B cell (primary cell): Measurements from ENCODE around the gene HCRTR2. TPM values are rescaled to one million over a fixed set of nuclear protein-coding genes. Genes with fewer than 3 reads are reported as not detected.

Experiments used
- ATAC-seq: fragments of 200-7000 bp; cut with Tn5 transposase; one replicate; pipeline ENCODE4 v1.10.0; 2021; ENCODE audit warnings: low read depth, mild to moderate bottlenecking, moderate number of reproducible peaks, moderate library complexity
- CTCF ChIA-PET: fragments of 350-600 bp; sonication (Branson Sonifier 250); formaldehyde crosslinking; loops from one replicate; lab custom pipeline; 2021; ENCODE audit warnings: antibody characterized with exemption, inconsistent platforms; lab: Charles Lee
- POLR2A ChIA-PET: fragments of 350-600 bp; sonication (Branson Sonifier 250); formaldehyde crosslinking; loops from one replicate; lab custom pipeline; 2021; ENCODE audit warnings: antibody characterized with exemption; lab: Charles Lee
- DNase-seq: peaks from one replicate; pipeline ENCODE4 v3.0.0; 2013
- H2AFZ ChIP-seq: 2 replicates; pipeline ENCODE4 v1.6.1; 2012; ENCODE audit warnings: mild to moderate bottlenecking, low read depth, low read length; ENCODE audit not compliant: insufficient read depth, poor library complexity, severe bottlenecking
- H3K27ac ChIP-seq, 2 donors: 1 replicate in 1 of 2; 2 replicates in 1 of 2; pipeline ENCODE4 v1.5.1; 2012 to 2013; ENCODE audit warnings: low read length in 2 of 2, mild to moderate bottlenecking in 2 of 2, moderate library complexity in 1 of 2
- H3K27me3 ChIP-seq, 4 experiments: fragments of 200-600 bp in 1 of 4; sonication (generic) in 1 of 4; replicated peaks in 1 of 4; 1 replicate in 2 of 4; 2 replicates in 2 of 4; pipeline versions ENCODE4 v1.6.1 to v1.7.0; 2013 to 2016; ENCODE audit warnings: low read length in 3 of 4, mild to moderate bottlenecking in 2 of 4, mixed read lengths in 1 of 4, moderate library complexity in 1 of 4; ENCODE audit not compliant: insufficient read depth in 4 of 4, control insufficient read depth in 3 of 4; ENCODE audit errors: control extremely low read depth in 1 of 4
- H3K36me3 ChIP-seq, 2 experiments: replicated peaks in 1 of 2; 1 replicate in 1 of 2; 2 replicates in 1 of 2; pipeline versions ENCODE4 v1.6.1 to v1.7.1; 2013; ENCODE audit warnings: low read length in 1 of 2; ENCODE audit not compliant: insufficient read depth in 2 of 2, control insufficient read depth in 1 of 2; ENCODE audit errors: control extremely low read depth in 1 of 2, extremely low read depth in 1 of 2
- H3K4me1 ChIP-seq, 2 donors: fragments of 200-600 bp in 1 of 2; sonication (generic) in 1 of 2; 1 replicate in 1 of 2; 2 replicates in 1 of 2; pipeline versions ENCODE4 v1.5.1 to v1.6.1; 2013 to 2017; ENCODE audit warnings: low read length in 2 of 2; ENCODE audit not compliant: control insufficient read depth in 2 of 2, insufficient read depth in 2 of 2
- H3K4me2 ChIP-seq: replicated peaks from 2 replicates; pipeline ENCODE3; 2012; ENCODE audit warnings: mild to moderate bottlenecking, low read depth, low read length; ENCODE audit not compliant: poor library complexity, severe bottlenecking
- H3K4me3 ChIP-seq, 5 experiments: fragments of 200-600 bp in 1 of 5; sonication (generic) in 1 of 5; 1 replicate in 3 of 5; 2 replicates in 2 of 5; pipeline versions ENCODE4 v1.5.1 to v1.7.0; 2011 to 2016; ENCODE audit warnings: low read length in 4 of 5, mild to moderate bottlenecking in 4 of 5, low read depth in 2 of 5, control low read depth in 1 of 5, moderate library complexity in 1 of 5; ENCODE audit not compliant: insufficient read depth in 1 of 5; ENCODE audit errors: control extremely low read depth in 1 of 5, extremely low read depth in 1 of 5
- H3K79me2 ChIP-seq: fragments of 200-600 bp; sonication (generic); one replicate; pipeline ENCODE4 v1.6.0; 2016; ENCODE audit warnings: low read length; ENCODE audit not compliant: control insufficient read depth, insufficient read depth
- H3K9ac ChIP-seq: fragments of 200-600 bp; sonication (generic); 2 replicates; pipeline ENCODE4 v1.6.1; 2017; ENCODE audit warnings: mild to moderate bottlenecking, low read length, moderate library complexity
- H3K9me3 ChIP-seq, 3 donors: one replicate each; pipeline versions ENCODE4 v1.6.1 to v1.7.1; 2013; ENCODE audit warnings: low read length in 2 of 3; ENCODE audit not compliant: control insufficient read depth in 2 of 3, insufficient read depth in 1 of 3; ENCODE audit errors: control extremely low read depth in 1 of 3
- H4K20me1 ChIP-seq: 2 replicates; pipeline ENCODE4 v1.6.0; 2012; ENCODE audit warnings: mild to moderate bottlenecking, low read length; ENCODE audit not compliant: insufficient read depth, control insufficient read depth, poor library complexity, severe bottlenecking
- H3K27ac Mint-ChIP-seq: one replicate; pipeline ENCODE4 v1.8.0; 2021; ENCODE audit warnings: mixed read lengths
- H3K27me3 Mint-ChIP-seq: one replicate; pipeline ENCODE4 v1.8.0; 2021; ENCODE audit warnings: mixed read lengths
- H3K4me1 Mint-ChIP-seq: one replicate; pipeline ENCODE4 v1.8.0; 2021; ENCODE audit warnings: mixed read lengths
- H3K4me3 Mint-ChIP-seq: one replicate; pipeline ENCODE4 v1.8.0; 2021; ENCODE audit warnings: mixed read lengths
- H3K9me3 Mint-ChIP-seq: one replicate; pipeline ENCODE4 v1.8.0; 2022; ENCODE audit warnings: mixed read lengths; ENCODE audit not compliant: insufficient read depth
- CTCF ChIP-seq: fragments of 200-600 bp; IDR thresholded peaks from one replicate; pipeline ENCODE4 v1.8.0; 2022; ENCODE audit warnings: antibody characterized with exemption, mild to moderate bottlenecking
- EZH2 ChIP-seq: IDR thresholded peaks from 2 replicates; pipeline ENCODE4 v1.6.1; 2012; ENCODE audit warnings: borderline replicate concordance, low read depth, mild to moderate bottlenecking, moderate library complexity, low read length; ENCODE audit not compliant: insufficient read depth, poor library complexity, severe bottlenecking
- WGBS: methylation state at CpG from one replicate; pipeline ENCODE4 v1.1.5; 2013; ENCODE audit warnings: missing lambda C conversion rate; ENCODE audit not compliant: insufficient coverage; 5-methylcytosine and 5-hydroxymethylcytosine counted together
- intact Hi-C: fragments of 100-400 bp; cut with micrococcal nuclease; formaldehyde crosslinking; loops from one replicate; pipeline ENCODE4 v1.10.0; 2022
- polyA plus RNA-seq: library from polyadenylated mRNA; depleted of rRNA; stranded (reverse); fragments of >200 nt; gene quantifications from 2 replicates; pipeline ENCODE4 v1.2.3, GENCODE V29; 2012
- total RNA-seq, 2 donors: library from RNA; stranded (reverse); fragments of 120-200 nt in 1 of 2; gene quantifications; 1 replicate in 1 of 2; 2 replicates in 1 of 2; pipeline versions ENCODE4 v1.2.3 to v1.2.4, GENCODE V29; 2013 to 2022

The HCRTR2 gene
- total and polyA plus RNA-seq, 2 donors (not counting 1 experiment from before 2014, with no cell fraction given): not detected

- no peak overlapping the region for H3K27ac Mint-ChIP-seq
- Histone ChIP-seq H3K4me3 (no peak overlapping the region), H3K36me3 (no peaks in the 10 kb centered on the region), H3K79me2 (no peaks in the 10 kb centered on the region), H3K9ac (no peak overlapping the region), H3K27me3 (peaks cover 0 to 2% (median 0%) of the 10 kb centered on the region in 4 experiments), H3K27ac (no peak overlapping the region), H3K4me1 (no peaks in the 10 kb centered on the region), H2AFZ (no peak overlapping the region), H3K4me2 (no peak overlapping the region), H4K20me1 (no peaks in the 10 kb centered on the region), H3K9me3 (peaks cover 0 to 13% (median 0%) of the 10 kb centered on the region in 3 donors)
- ChIA-PET CTCF (no interaction called here), POLR2A (no interaction called here)
- no peaks in the 10 kb centered on the region for H3K27me3 Mint-ChIP-seq
- intact Hi-C loops: no loop called here
- no peak overlapping the region for H3K4me3 Mint-ChIP-seq
- peaks cover 4% of the 10 kb centered on the region for H3K9me3 Mint-ChIP-seq
- no peak for TF ChIP-seq EZH2
- no peak for TF ChIP-seq CTCF
- no peak for DNase-seq
- no peaks in the 10 kb centered on the region for H3K4me1 Mint-ChIP-seq
- ATAC-seq: no peak
These were observed 2.6 kb downstream of the HCRTR2 start for GRCh38 chr6:55176958-55177357.

- H3K4me3 ChIP-seq: no peak overlapping the region
- no peak overlapping the region for H2AFZ ChIP-seq
- no peaks in the 10 kb centered on the region for H3K4me1 ChIP-seq
- no peak overlapping the region for H3K4me3 Mint-ChIP-seq
- DNase-seq: no peak
- H3K79me2 ChIP-seq: no peaks in the 10 kb centered on the region
- no peak overlapping the region for H3K27ac Mint-ChIP-seq
- no peaks in the 10 kb centered on the region for H3K4me1 Mint-ChIP-seq
- 88% methylated on average over 1 of the region's 1 CpG for WGBS
- TF ChIP-seq CTCF: no peak
- no peak for TF ChIP-seq EZH2
- H3K36me3 ChIP-seq: no peaks in the 10 kb centered on the region
- H3K9ac ChIP-seq: no peak overlapping the region
- no peak overlapping the region for H3K4me2 ChIP-seq
- H3K9me3 Mint-ChIP-seq: peaks cover 8% of the 10 kb centered on the region
- peaks cover 0 to under 1% (median 0%) of the 10 kb centered on the region in 3 donors for H3K9me3 ChIP-seq
- intact Hi-C loops: no loop called here
- H4K20me1 ChIP-seq: no peaks in the 10 kb centered on the region
- ChIA-PET POLR2A (no interaction called here), CTCF (no interaction called here)
- no peaks in the 10 kb centered on the region for H3K27me3 Mint-ChIP-seq
- H3K27me3 ChIP-seq: peaks cover 0 to 2% (median 0%) of the 10 kb centered on the region in 4 experiments
- H3K27ac ChIP-seq: no peak overlapping the region
- ATAC-seq: no peak
These were observed 5.9 kb downstream of the HCRTR2 start for GRCh38 chr6:55180258-55180657.
